Neuronal stem cell (in vitro differentiated cells): Measurements from ENCODE around the gene ARL16.

Experiments used
- DNase-seq: peaks from one replicate; pipeline ENCODE4 v3.0.0-alpha.2; 2013; ENCODE audit warnings: low spot score
- H2AFZ ChIP-seq: one replicate; pipeline ENCODE4 v1.6.1; 2013; ENCODE audit warnings: mild to moderate bottlenecking, low read length, inconsistent platforms
- H2AK5ac ChIP-seq: 2 replicates; pipeline ENCODE4 v1.6.1; 2013; ENCODE audit warnings: low read depth, mild to moderate bottlenecking, inconsistent platforms, low read length, moderate library complexity, mixed read lengths
- H2BK120ac ChIP-seq: 2 replicates; pipeline ENCODE4 v1.6.1; 2013; ENCODE audit warnings: low read depth, mild to moderate bottlenecking, inconsistent platforms, low read length, moderate library complexity, mixed read lengths
- H2BK12ac ChIP-seq: one replicate; pipeline ENCODE4 v1.6.1; 2013; ENCODE audit warnings: low read length, inconsistent platforms
- H2BK15ac ChIP-seq: 2 replicates; pipeline ENCODE4 v1.6.1; 2013; ENCODE audit warnings: mild to moderate bottlenecking, low read length, inconsistent platforms, mixed read lengths
- H2BK5ac ChIP-seq: one replicate; pipeline ENCODE4 v1.6.1; 2013; ENCODE audit warnings: inconsistent platforms, mild to moderate bottlenecking, low read length, moderate library complexity
- H3K14ac ChIP-seq: one replicate; pipeline ENCODE4 v1.6.1; 2013; ENCODE audit warnings: low read length, inconsistent platforms
- H3K18ac ChIP-seq: 2 replicates; pipeline ENCODE4 v1.6.1; 2013; ENCODE audit warnings: low read length, inconsistent platforms
- H3K23ac ChIP-seq: 2 replicates; pipeline ENCODE4 v1.6.1; 2013; ENCODE audit warnings: low read depth, mild to moderate bottlenecking, mixed read lengths, low read length, inconsistent platforms; ENCODE audit not compliant: poor library complexity
- H3K27ac ChIP-seq: replicated peaks from 3 replicates; pipeline ENCODE4 v1.5.1; 2013; ENCODE audit warnings: low read length, inconsistent platforms
- H3K27me3 ChIP-seq, 3 experiments: 2 replicates each; pipeline ENCODE4 v1.6.1; 2013; ENCODE audit warnings: low read length in 3 of 3, mild to moderate bottlenecking in 2 of 3, inconsistent platforms in 1 of 3, low read depth in 1 of 3, mixed read lengths in 1 of 3, moderate library complexity in 1 of 3; ENCODE audit not compliant: control insufficient read depth in 3 of 3, insufficient read depth in 3 of 3
- H3K36me3 ChIP-seq, 2 donors: replicated peaks in 1 of 2; 2 replicates each; pipeline ENCODE4 v1.6.1; 2013; ENCODE audit warnings: low read length in 2 of 2; ENCODE audit not compliant: control insufficient read depth in 2 of 2, insufficient read depth in 2 of 2
- H3K4ac ChIP-seq: 2 replicates; pipeline ENCODE4 v1.6.1; 2013; ENCODE audit warnings: inconsistent platforms, mild to moderate bottlenecking, low read length, moderate library complexity
- H3K4me1 ChIP-seq, 2 donors: 1 replicate in 1 of 2; 2 replicates in 1 of 2; pipeline ENCODE4 v1.6.1; 2013; ENCODE audit warnings: low read length in 2 of 2, low read depth in 1 of 2; ENCODE audit not compliant: control insufficient read depth in 2 of 2, insufficient read depth in 1 of 2
- H3K4me2 ChIP-seq: one replicate; pipeline ENCODE4 v1.6.1; 2013; ENCODE audit warnings: mild to moderate bottlenecking, low read length, inconsistent platforms; ENCODE audit not compliant: insufficient read depth, poor library complexity, severe bottlenecking
- H3K4me3 ChIP-seq, 2 donors: 2 replicates each; pipeline ENCODE4 v1.5.1; 2013; ENCODE audit warnings: low read length in 2 of 2, mild to moderate bottlenecking in 2 of 2, inconsistent platforms in 1 of 2, moderate library complexity in 1 of 2
- H3K79me1 ChIP-seq: one replicate; pipeline ENCODE4 v1.6.1; 2013; ENCODE audit warnings: low read depth, mild to moderate bottlenecking, inconsistent platforms, low read length, moderate library complexity
- H3K9ac ChIP-seq: one replicate; pipeline ENCODE4 v1.6.1; 2013; ENCODE audit warnings: mild to moderate bottlenecking, low read depth, low read length, inconsistent platforms; ENCODE audit not compliant: poor library complexity
- H3K9me3 ChIP-seq, 2 donors: replicated peaks in 1 of 2; 2 replicates each; pipeline versions ENCODE3 to v1.6.1; 2013; ENCODE audit warnings: low read length in 2 of 2, mild to moderate bottlenecking in 2 of 2, inconsistent platforms in 1 of 2, low read depth in 1 of 2, mixed read lengths in 1 of 2, moderate library complexity in 1 of 2; ENCODE audit not compliant: control insufficient read depth in 2 of 2, insufficient read depth in 1 of 2
- H4K8ac ChIP-seq: one replicate; pipeline ENCODE4 v1.6.1; 2013; ENCODE audit warnings: low read depth, mild to moderate bottlenecking, inconsistent platforms, low read length, moderate library complexity
- H4K91ac ChIP-seq: one replicate; pipeline ENCODE4 v1.6.1; 2013; ENCODE audit warnings: low read length, low read depth, mild to moderate bottlenecking, inconsistent platforms; ENCODE audit not compliant: poor library complexity
- WGBS, 2 donors: extraction: QIAGEN DNeasy Blood & Tissue Kit; methylation state at CpG; one replicate each; pipeline ENCODE4 v1.1.7; 2013; ENCODE audit warnings: missing lambda C conversion rate in 2 of 2, mixed read lengths in 1 of 2; ENCODE audit not compliant: insufficient read length in 2 of 2, insufficient replicate concordance in 1 of 2; ENCODE audit errors: extremely low coverage in 2 of 2; 5-methylcytosine and 5-hydroxymethylcytosine counted together

The ARL16 gene

GRCh38 chr17:81652906-81653771 is 30.5 kb downstream of the ARL16 start:
- Histone ChIP-seq H3K23ac (peak overlapping the region; percentile 43), H3K4me2 (no peak overlapping the region), H2BK5ac (peak overlapping the region; percentile 11), H3K9me3 (peaks cover 8 to 11% of the 10 kb centered on the region in 2 donors), H4K8ac (no peak overlapping the region), H3K4me3 (no peak overlapping the region), H4K91ac (no peak overlapping the region), H3K4ac (no peak overlapping the region), H2AK5ac (peak overlapping the region; percentile 46), H3K36me3 (no peaks in the 10 kb centered on the region), H2BK120ac (no peak overlapping the region), H3K9ac (no peak overlapping the region), H3K79me1 (peaks cover 4% of the 10 kb centered on the region), H3K27me3 (peaks cover 9 to 16% (median 9%) of the 10 kb centered on the region in 3 experiments), H3K27ac (no peak overlapping the region), H2BK15ac (no peak overlapping the region), H3K4me1 (peaks cover 5 to 9% of the 10 kb centered on the region in 2 donors), H2AFZ (peak overlapping the region; percentile 88), H3K14ac (no peak overlapping the region), H2BK12ac (no peak overlapping the region), H3K18ac (peak overlapping the region; percentile 2)
- DNase-seq = no peak
- WGBS, 2 donors = no CpG with 5 or more reads among the region's 27 CpGs

- WGBS, 2 donors = no CpG with 5 or more reads among the region's 10 CpGs
- H3K27me3 ChIP-seq = peaks cover 14 to 30% (median 22%) of the 10 kb centered on the region in 3 experiments
- no peak overlapping the region for H4K8ac ChIP-seq
- peak overlapping the region; percentile 75 for H2BK5ac ChIP-seq
- peak overlapping the region; percentile 53 for H4K91ac ChIP-seq
- H3K4me3 ChIP-seq = peak overlapping the region in 1 of 2 donors; percentile 1
- DNase-seq = no peak
- H3K4me1 ChIP-seq = peaks cover 7 to 9% of the 10 kb centered on the region in 2 donors
- H3K14ac ChIP-seq = no peak overlapping the region
- no peak overlapping the region for H2AFZ ChIP-seq
- H3K23ac ChIP-seq = peak overlapping the region; percentile 73
- no peak overlapping the region for H3K4me2 ChIP-seq
- H3K18ac ChIP-seq = no peak overlapping the region
- peak overlapping the region; percentile 58 for H2BK12ac ChIP-seq
- no peak overlapping the region for H2BK15ac ChIP-seq
- H3K9me3 ChIP-seq = peaks cover 10 to 11% of the 10 kb centered on the region in 2 donors
- peaks cover 4% of the 10 kb centered on the region for H3K79me1 ChIP-seq
- no peak overlapping the region for H2BK120ac ChIP-seq
- H3K27ac ChIP-seq = no peak overlapping the region
- peak overlapping the region; percentile 87 for H2AK5ac ChIP-seq
- no peak overlapping the region for H3K4ac ChIP-seq
- H3K36me3 ChIP-seq = no peaks in the 10 kb centered on the region
- H3K9ac ChIP-seq = peak overlapping the region; percentile 77
Measured at GRCh38 chr17:81651692-81652091, 31.9 kb downstream of the ARL16 start.

- H3K4me1 ChIP-seq = peaks cover 7 to 9% of the 10 kb centered on the region in 2 donors
- peak overlapping the region; percentile 7 for H2BK5ac ChIP-seq
- no CpG with 5 or more reads among the region's 9 CpGs for WGBS, 2 donors
- H3K27me3 ChIP-seq = peaks cover 14 to 30% (median 22%) of the 10 kb centered on the region in 3 experiments
- H3K9ac ChIP-seq = no peak overlapping the region
- H3K36me3 ChIP-seq = no peaks in the 10 kb centered on the region
- H2AK5ac ChIP-seq = peak overlapping the region; percentile 87
- no peak for DNase-seq
- peaks cover 4% of the 10 kb centered on the region for H3K79me1 ChIP-seq
- H3K23ac ChIP-seq = peak overlapping the region; percentile 59
- H3K9me3 ChIP-seq = peaks cover 10 to 11% of the 10 kb centered on the region in 2 donors
- H2BK15ac ChIP-seq = no peak overlapping the region
- no peak overlapping the region for H2AFZ ChIP-seq
- no peak overlapping the region for H4K8ac ChIP-seq
- H3K4me2 ChIP-seq = no peak overlapping the region
- H3K4ac ChIP-seq = no peak overlapping the region
- H3K18ac ChIP-seq = no peak overlapping the region
- H3K14ac ChIP-seq = no peak overlapping the region
- no peak overlapping the region for H4K91ac ChIP-seq
- H2BK12ac ChIP-seq = no peak overlapping the region
- no peak overlapping the region for H3K27ac ChIP-seq
- no peak overlapping the region for H2BK120ac ChIP-seq
- H3K4me3 ChIP-seq = no peak overlapping the region
Measured at GRCh38 chr17:81650951-81651350, 32.6 kb downstream of the ARL16 start.

GRCh38 chr17:81648707-81649085 is 34.9 kb downstream of the ARL16 start:
- Histone ChIP-seq H3K23ac (no peak overlapping the region), H3K27ac (no peak overlapping the region), H2BK120ac (no peak overlapping the region), H3K9me3 (peaks cover 11 to 12% of the 10 kb centered on the region in 2 donors), H2BK5ac (no peak overlapping the region), H2BK12ac (no peak overlapping the region), H2AFZ (no peak overlapping the region), H3K14ac (no peak overlapping the region), H3K4ac (no peak overlapping the region), H3K27me3 (peaks cover 14 to 30% (median 22%) of the 10 kb centered on the region in 3 experiments), H2BK15ac (peak overlapping the region; percentile 85), H3K9ac (no peak overlapping the region), H3K4me1 (peaks cover 7 to 9% of the 10 kb centered on the region in 2 donors), H3K79me1 (peaks cover 4% of the 10 kb centered on the region), H3K18ac (no peak overlapping the region), H3K4me2 (no peak overlapping the region), H3K36me3 (peaks cover 0 to 3% of the 10 kb centered on the region in 2 donors), H3K4me3 (no peak overlapping the region), H4K8ac (no peak overlapping the region), H2AK5ac (peak overlapping the region; percentile 28), H4K91ac (no peak overlapping the region)
- no CpG with 5 or more reads among the region's 14 CpGs for WGBS, 2 donors
- no peak for DNase-seq
